NB4 (cell line): Measurements from ENCODE around the gene SUSD6.
"Not testable (repeated sequence)": the region's sequence is repeated elsewhere in the genome, so short reads cannot be mapped to it uniquely, and the experiment has no call there.

Source experiments
- DNase-seq: peaks from one replicate; pipeline ENCODE4 v3.0.0; 2010; ENCODE audit warnings: low read depth
- H3K4me3 ChIP-seq: one replicate; pipeline ENCODE4 v1.5.1; 2011; ENCODE audit warnings: mild to moderate bottlenecking, low read depth, low read length, moderate library complexity
- MAX ChIP-seq: IDR thresholded peaks from 2 replicates; pipeline ENCODE4 v1.6.1; 2011; ENCODE audit warnings: low read depth, low read length
- MYC ChIP-seq: IDR thresholded peaks from 2 replicates; pipeline ENCODE4 v1.6.1; 2011; ENCODE audit warnings: low read depth, low read length
- POLR2A ChIP-seq: IDR thresholded peaks from 2 replicates; pipeline ENCODE4 v1.6.1; 2011; ENCODE audit warnings: mild to moderate bottlenecking; ENCODE audit not compliant: insufficient read length; ENCODE audit errors: extremely low read depth
- TF ChIP-seq, protein P1 (sequence below): IDR thresholded peaks from one replicate; pipeline ENCODE4 v1.5.1; 2012; ENCODE audit warnings: low read depth, low read length

Gene SUSD6

GRCh38 chr14:69727860-69728259 lies 116.5 kb downstream of the SUSD6 start:
- no peak for DNase-seq
- H3K4me3 ChIP-seq, result no peak overlapping the region
- no peak for TF ChIP-seq MAX
- TF ChIP-seq POLR2A, result no peak
- TF ChIP-seq MYC, result no peak
- TF ChIP-seq, protein P1, sequence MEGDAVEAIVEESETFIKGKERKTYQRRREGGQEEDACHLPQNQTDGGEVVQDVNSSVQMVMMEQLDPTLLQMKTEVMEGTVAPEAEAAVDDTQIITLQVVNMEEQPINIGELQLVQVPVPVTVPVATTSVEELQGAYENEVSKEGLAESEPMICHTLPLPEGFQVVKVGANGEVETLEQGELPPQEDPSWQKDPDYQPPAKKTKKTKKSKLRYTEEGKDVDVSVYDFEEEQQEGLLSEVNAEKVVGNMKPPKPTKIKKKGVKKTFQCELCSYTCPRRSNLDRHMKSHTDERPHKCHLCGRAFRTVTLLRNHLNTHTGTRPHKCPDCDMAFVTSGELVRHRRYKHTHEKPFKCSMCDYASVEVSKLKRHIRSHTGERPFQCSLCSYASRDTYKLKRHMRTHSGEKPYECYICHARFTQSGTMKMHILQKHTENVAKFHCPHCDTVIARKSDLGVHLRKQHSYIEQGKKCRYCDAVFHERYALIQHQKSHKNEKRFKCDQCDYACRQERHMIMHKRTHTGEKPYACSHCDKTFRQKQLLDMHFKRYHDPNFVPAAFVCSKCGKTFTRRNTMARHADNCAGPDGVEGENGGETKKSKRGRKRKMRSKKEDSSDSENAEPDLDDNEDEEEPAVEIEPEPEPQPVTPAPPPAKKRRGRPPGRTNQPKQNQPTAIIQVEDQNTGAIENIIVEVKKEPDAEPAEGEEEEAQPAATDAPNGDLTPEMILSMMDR, result no peak

GRCh38 chr14:69731919-69732598 lies 120.7 kb downstream of the SUSD6 start:
- not testable (repeated sequence) for H3K4me3 ChIP-seq, DNase-seq

GRCh38 chr14:69736405-69736804 lies 125.0 kb downstream of the SUSD6 start:
- H3K4me3 ChIP-seq, DNase-seq: not testable (repeated sequence)

DNA sequence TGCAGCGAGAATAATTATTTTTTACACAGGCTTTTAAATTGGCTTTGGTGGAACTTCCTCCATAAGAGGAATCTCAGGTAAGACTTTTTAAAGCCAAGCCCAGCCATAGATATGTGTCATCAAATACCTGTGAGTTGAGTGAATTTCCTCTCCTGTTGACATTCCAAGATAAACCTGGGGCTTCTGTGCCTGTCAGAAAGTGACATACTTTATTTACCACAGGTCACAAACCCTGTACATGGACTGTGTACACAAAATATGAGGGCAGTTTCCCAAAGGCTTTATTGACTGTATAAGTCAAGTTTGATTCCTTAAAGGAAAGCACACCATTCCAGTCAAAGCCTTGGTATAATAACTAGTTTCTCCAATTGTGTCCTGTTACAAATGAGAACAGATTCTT lies 129.7 kb downstream of the SUSD6 start:
- no peak for TF ChIP-seq MYC
- TF ChIP-seq POLR2A, result no peak
- no peak for TF ChIP-seq MAX
- TF ChIP-seq, protein P1, result no peak
- DNase-seq, result no peak
- H3K4me3 ChIP-seq, result no peak overlapping the region

GRCh38 chr14:69749956-69750355 lies 138.6 kb downstream of the SUSD6 start:
- TF ChIP-seq, protein P1, result no peak
- TF ChIP-seq MYC (no peak), POLR2A (no peak), MAX (no peak)
- no peak for DNase-seq
- no peak overlapping the region for H3K4me3 ChIP-seq

- H3K4me3 ChIP-seq, result no peak overlapping the region
- no peak for TF ChIP-seq MYC
- TF ChIP-seq, protein P1, result no peak
- no peak for TF ChIP-seq MAX
- no peak for TF ChIP-seq POLR2A
- no peak for DNase-seq
These were observed 139.1 kb downstream of the SUSD6 start for GRCh38 chr14:69750495-69750894.

- no peak overlapping the region for H3K4me3 ChIP-seq
- no peak for DNase-seq
- no peak for TF ChIP-seq POLR2A
These were observed 141.4 kb downstream of the SUSD6 start for GRCh38 chr14:69752773-69753172.
